ENCODE measurements around the gene MAP3K9. TPM values are rescaled to one million over a fixed set of nuclear protein-coding genes. Genes with fewer than 3 reads are reported as not detected.
A peak's percentile ranks its signal among the peaks of the same experiment; 100 is the strongest.

MAP3K9 gene
- total RNA-seq (2021; fragmentation: NEBNext Ultra II Directional; extraction: Animal tissue kit (Norgen Biotek cat#: 25700)) = 23.7 and 24.7 TPM in 2 replicates
- 9.7 and 9.8 TPM in 2 replicates for polyA plus RNA-seq (2011; rRNA removed)
- polyA plus RNA-seq (2011; cell fraction: cytosol; rRNA removed) = 8.2 TPM
- polyA plus RNA-seq (2011; cell fraction: nucleus; rRNA removed) = 13.6 TPM
- polyA plus RNA-seq (2012, experiment 1 of 2) = 8.7 to 11.5 TPM (median 10.7 TPM) in 4 replicates
- 4.5 TPM for polyA plus RNA-seq (2012, experiment 2 of 2)
- 7.5 TPM for polyA plus RNA-seq (2013, experiment 1 of 2)
- polyA plus RNA-seq (2013, experiment 2 of 2) = 7.0 TPM
- 26.2 and 26.8 TPM in 2 replicates for polyA minus RNA-seq (2011; rRNA and poly(A)+ RNA removed)
- 13.5 TPM for polyA minus RNA-seq (2011; cell fraction: cytosol; rRNA and poly(A)+ RNA removed)
- 16.0 TPM for polyA minus RNA-seq (2011; cell fraction: nucleus; rRNA and poly(A)+ RNA removed)
- long read RNA-seq, experiment 1, full-length matches to known transcripts = 1 of 7 reads
- long read RNA-seq, experiment 1, partial matches to known transcripts = 0 of 7 reads
- long read RNA-seq, experiment 1, other reads (novel, unspliced or antisense) = 6 of 7 reads
- long read RNA-seq, experiment 2, partial matches to known transcripts = 0 of 3 reads
- long read RNA-seq, experiment 2, other reads (novel, unspliced or antisense) = 3 of 3 reads

GRCh38 chr14:70809225-70810219, at the start of gene MAP3K9:
Gene MAP3K9 (minus strand): TSS chr14:70809513. CDS start chr14:70809171, 342 bp downstream.
- Histone ChIP-seq H3K9ac (replicated peaks in 1 of 4; ENCODE audit: extremely low read depth in 1 of 4, low read depth in 3 of 4, low read length in 3 of 4) (peak within 1 kb of the TSS; percentile 58 to 83 (median 70)), H2BK120ac (replicated peaks; ENCODE audit: low read depth, low read length) (no peak within 1 kb of the TSS), H2BK12ac (ENCODE audit: low read depth, low read length) (no peak within 1 kb of the TSS), H3K9me3 (ENCODE audit: insufficient read depth in 2 of 2, low read depth in 1 of 2, low read length in 1 of 2) (no peaks in the 10 kb centered on the region), H3K27ac (ENCODE audit: low read depth, low read length) (peak within 1 kb of the TSS; percentile 40), H4K91ac (replicated peaks; ENCODE audit: insufficient read length, low read length) (no peak within 1 kb of the TSS), H2BK20ac (ENCODE audit: low read length) (0 out of 2 replicates have a peak within 1 kb of the TSS, but pooled peaks have one; percentile 62), H3K79me1 (ENCODE audit: low read depth, low read length) (peaks cover 3% of the 10 kb centered on the region; the same call in 1 of the 2 replicates), H3K4me3 (ENCODE audit: extremely low read depth in 1 of 4, insufficient read depth in 2 of 4, low read depth in 3 of 4, low read length in 4 of 4) (peak within 1 kb of the TSS; percentile 73 to 92 (median 81)), H3K4me1 (replicated peaks in 1 of 4; ENCODE audit: control insufficient read depth in 3 of 4, insufficient read depth in 4 of 4, low read length in 3 of 4) (peaks cover 0 to 3% (median 2%) of the 10 kb centered on the region in 4 experiments; a peak in 4 of 7 replicates), H3K23me2 (ENCODE audit: low read depth, low read length) (peaks cover 9% of the 10 kb centered on the region), H2AFZ (ENCODE audit: low read length) (peak within 1 kb of the TSS; percentile 64), H4K8ac (ENCODE audit: extremely low read depth, insufficient read depth, low read length) (peak within 1 kb of the TSS; percentile 76), H2BK5ac (ENCODE audit: low read depth, low read length) (peak within 1 kb of the TSS; percentile 58; the same call in 1 of the 2 replicates), H3K23ac (ENCODE audit: insufficient read length) (no peak within 1 kb of the TSS), H4K5ac (ENCODE audit: insufficient read length, low read depth, low read length) (no peak within 1 kb of the TSS), H2AK5ac (ENCODE audit: low read depth, low read length) (no peak within 1 kb of the TSS), H2BK15ac (ENCODE audit: low read length) (no peak within 1 kb of the TSS), H4K20me1 (replicated peaks in 1 of 2; ENCODE audit: control insufficient read depth in 1 of 2, insufficient read depth in 2 of 2, low read length in 2 of 2) (peaks cover 2 to 6% of the 10 kb centered on the region in 2 experiments), H3K14ac (ENCODE audit: insufficient read length) (no peak within 1 kb of the TSS), H3K36me3 (ENCODE audit: control insufficient read depth in 2 of 4, insufficient read depth in 4 of 4, low read length in 3 of 4) (no peaks in the 10 kb centered on the region), H3K4me2 (ENCODE audit: insufficient read depth in 1 of 2, low read depth in 2 of 2, low read length in 2 of 2) (peak within 1 kb of the TSS; percentile 90 to 93), H3K4ac (replicated peaks; ENCODE audit: insufficient read length, low read depth, low read length) (no peak within 1 kb of the TSS), H3K56ac (replicated peaks; ENCODE audit: insufficient read length, low read depth, low read length) (no peak within 1 kb of the TSS), H3K27me3 (replicated peaks in 1 of 4; ENCODE audit: control insufficient read depth in 3 of 4, extremely low read depth in 1 of 4, insufficient read depth in 3 of 4, low read length in 3 of 4) (no peaks in the 10 kb centered on the region), H3K79me2 (ENCODE audit: control insufficient read depth in 1 of 2, insufficient read depth in 2 of 2, low read length in 2 of 2) (peaks cover 0 to 60% of the 10 kb centered on the region in 2 experiments; a peak in 3 of 4 replicates), H3K18ac (ENCODE audit: extremely low read depth, low read length) (peak within 1 kb of the TSS; percentile 95)
- CTCF ChIA-PET (ENCODE audit: partially characterized antibody) = interaction anchor here (0.6 to 3.6 kb wide), 10 partner anchors 8 to 188 kb away, joined by 3 to 18 read pairs (median 4); no protein-coding TSS in a partner anchor
- 1% methylated on average over 41 of the region's 89 CpGs; no CpG with 5 or more reads in 1 of the 2 experiments for WGBS, 2 experiments (ENCODE audit: extremely low coverage in 1 of 2, insufficient coverage in 1 of 2, insufficient read length in 1 of 2, insufficient replicate concordance in 2 of 2, low coverage in 1 of 2, low lambda C conversion rate in 2 of 2, missing lambda C conversion rate in 1 of 2)
- POLR2A ChIA-PET (ENCODE audit: partially characterized antibody) = interaction anchor here (0.7 to 3.6 kb wide), 17 partner anchors 11 to 511 kb away, joined by 3 to 57 read pairs (median 3); partner anchors contain the start of genes COX16 and SIPA1L1
- DNase-seq (ENCODE audit: low read depth in 1 of 2, low spot score in 2 of 2) (peak; percentile 96 to 98), FAIRE-seq (peak; percentile 63)
- TF ChIP-seq POLR2AphosphoS5 (IDR thresholded peaks at IDR 0.05; ENCODE audit: low read depth, low read length) = peak; percentile 76; the same call in 1 of the 2 replicates
- TF ChIP-seq GTF2F1 (IDR thresholded peaks at IDR 0.05; ENCODE audit: borderline replicate concordance, low read depth, low read length) = no peak
- TF ChIP-seq RBBP5 (IDR thresholded peaks at IDR 0.05; ENCODE audit: borderline replicate concordance, low read depth, low read length) = peak; percentile 75; the same call in 1 of the 2 replicates
- TF ChIP-seq POLR2A (IDR thresholded peaks at IDR 0.05; ENCODE audit: control extremely low read depth in 1 of 2, low read depth in 2 of 2, low read length in 2 of 2) = peak; percentile 52 to 87
- no peak for TF ChIP-seq FOSL1 (IDR thresholded peaks at IDR 0.05; ENCODE audit: insufficient read depth, low read depth, low read length)
- TF ChIP-seq CHD1 (IDR thresholded peaks at IDR 0.05; ENCODE audit: low read depth, low read length) = peak; percentile 27; the same call in 1 of the 2 replicates
- no peak for TF ChIP-seq SIX5 (IDR thresholded peaks at IDR 0.05; ENCODE audit: low read depth, low read length)

All from H1 (cell line).